Fibroblast of villous mesenchyme (primary cell): Measurements from ENCODE around the gene MAML2. TPM values are rescaled to one million over a fixed set of nuclear protein-coding genes. Genes with fewer than 3 reads are reported as not detected.

Source experiments
- DNase-seq: peaks from one replicate; pipeline ENCODE4 v3.0.0-alpha.2; 2010; ENCODE audit warnings: low read depth
- H3K4me3 ChIP-seq: 2 replicates; pipeline ENCODE4 v1.5.1; 2011; ENCODE audit warnings: low read depth, mild to moderate bottlenecking, low read length
- CTCF ChIP-seq: IDR thresholded peaks from 2 replicates; pipeline ENCODE4 v1.5.1; 2012; ENCODE audit warnings: low read depth, mild to moderate bottlenecking, low read length; ENCODE audit not compliant: insufficient read depth
- total RNA-seq: library from RNA; depleted of rRNA; stranded (reverse); fragments of >200 nt; gene quantifications from 2 replicates; pipeline ENCODE4 v1.2.3, GENCODE V29; 2012

Gene MAML2
- total RNA-seq, 1 donor: 30.7 TPM

- no peak for TF ChIP-seq CTCF
- DNase-seq: no peak
- H3K4me3 ChIP-seq: peak overlapping the region; percentile 67
Measured at GRCh38 chr11:96339706-96340554, 3.1 kb downstream of the MAML2 start.

DNA sequence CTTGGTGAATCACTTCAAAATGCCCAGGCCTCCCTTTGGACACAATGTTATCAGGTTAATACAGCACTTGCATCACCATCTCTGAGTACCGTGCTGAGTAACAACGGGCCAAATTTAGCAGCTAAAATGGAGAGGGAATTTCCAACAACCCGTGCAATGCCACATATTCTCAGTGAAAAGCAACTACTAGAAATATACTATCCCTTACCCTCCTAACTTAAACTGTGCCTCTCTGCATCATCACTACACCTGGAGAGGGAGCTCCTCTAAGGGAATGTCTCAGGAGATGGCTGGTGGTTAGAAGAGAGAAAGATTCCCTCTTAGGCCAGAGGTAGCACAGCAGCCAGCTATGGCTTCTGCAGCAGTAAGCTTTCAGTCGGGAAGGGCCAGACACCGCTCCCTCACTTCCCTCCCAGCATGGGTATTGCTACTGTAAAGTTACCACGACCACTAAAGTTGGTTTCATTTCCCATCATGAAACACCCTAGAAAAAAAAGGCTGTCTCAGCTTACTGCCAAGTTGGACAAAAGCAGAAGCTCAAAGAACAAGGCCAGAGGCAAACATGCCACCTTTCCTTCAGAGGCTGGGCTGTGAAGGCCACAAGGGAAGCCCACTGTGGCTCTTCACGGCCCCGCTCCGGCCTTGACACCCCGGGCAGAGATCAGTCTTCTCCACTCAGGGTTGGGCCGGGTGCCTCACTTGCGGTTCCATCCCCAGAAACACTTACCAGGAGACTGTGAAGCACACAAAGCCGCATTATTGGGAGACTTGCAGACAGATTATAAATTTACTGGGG, 3.9 kb downstream of the MAML2 start:
- H3K4me3 ChIP-seq: peak overlapping the region; percentile 67
- no peak for TF ChIP-seq CTCF
- DNase-seq: peak; percentile 67

DNA sequence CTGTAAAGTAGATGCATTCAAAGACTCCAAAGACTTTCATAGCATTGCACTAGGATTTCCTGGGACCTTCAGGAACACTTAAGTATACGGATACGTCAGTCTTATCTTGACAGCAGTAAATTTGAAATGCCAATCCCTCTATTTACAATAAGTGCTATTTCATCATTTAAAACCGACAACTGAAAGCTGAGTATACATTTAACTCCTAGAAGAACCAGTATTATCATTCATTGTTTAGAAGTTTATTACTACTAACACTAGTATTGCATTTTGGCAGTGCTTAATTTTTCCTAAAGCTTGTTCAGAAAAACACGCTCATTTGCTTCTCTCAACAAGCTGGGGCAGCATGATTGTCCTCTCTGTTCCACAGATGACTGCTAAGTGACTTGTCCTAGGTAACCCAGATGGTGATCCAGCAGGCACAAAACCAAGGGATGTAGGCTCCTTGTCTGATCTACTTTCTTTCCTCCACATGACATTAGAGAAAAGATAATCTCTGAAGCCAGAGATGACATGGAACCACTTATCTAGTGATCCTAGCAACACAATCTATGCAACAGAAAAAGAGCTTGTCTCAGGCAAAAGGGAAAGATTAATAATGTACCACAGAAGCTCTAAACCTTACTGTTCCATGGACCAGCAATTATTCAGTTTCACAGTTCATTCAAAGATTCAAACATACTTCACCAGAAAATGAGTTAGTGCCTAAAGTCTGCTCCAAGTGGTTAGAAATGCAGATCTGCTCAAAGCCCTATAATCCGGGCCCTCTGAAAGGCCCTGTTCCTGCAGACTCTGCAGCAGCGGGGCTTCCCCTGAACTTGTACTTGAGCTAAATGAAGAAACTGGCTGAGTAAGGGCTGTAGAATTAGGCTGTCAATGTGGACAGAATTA, 5.2 kb downstream of the MAML2 start:
- TF ChIP-seq CTCF: no peak
- peak; percentile 70 for DNase-seq
- peak overlapping the region; percentile 67 for H3K4me3 ChIP-seq

DNA sequence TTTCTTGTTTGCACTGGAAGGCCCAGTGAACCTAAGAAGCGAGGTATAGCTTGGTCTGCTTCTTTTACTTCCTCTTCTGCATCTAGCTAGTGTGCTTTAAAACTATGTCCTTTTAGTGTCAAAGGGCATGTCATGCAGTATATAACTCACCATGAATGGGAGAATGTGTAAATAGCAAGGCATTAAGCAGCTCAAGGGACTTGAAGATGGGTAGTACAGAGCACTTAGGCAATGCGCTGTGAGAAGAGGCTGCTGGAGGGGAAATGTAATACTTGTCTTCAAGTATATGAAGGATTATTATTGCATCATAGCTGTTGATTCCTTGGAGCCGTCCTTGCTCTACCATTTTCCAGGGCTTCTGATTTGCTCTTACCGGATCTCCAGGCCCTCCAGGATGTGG, 7.6 kb downstream of the MAML2 start:
- no peak overlapping the region for H3K4me3 ChIP-seq
- peak; percentile 80 for DNase-seq
- TF ChIP-seq CTCF: no peak

GRCh38 chr11:96334219-96334618, 8.8 kb downstream of the MAML2 start:
- H3K4me3 ChIP-seq: no peak overlapping the region
- no peak for DNase-seq

More at GRCh38 chr11:96334219-96334618, 8.8 kb downstream of the MAML2 start:
- no peak for TF ChIP-seq CTCF
